NOMO-1 (cell line): ENCODE measurements around the gene THSD4.
A peak's percentile ranks its signal among the peaks of the same experiment; 100 is the strongest.

Experiments used
- DNase-seq, 2 experiments: peaks; one replicate each; lab custom pipeline; 2025; ENCODE audit not compliant: unreplicated experiment in 2 of 2; lab: John Stamatoyannopoulos, UW

Gene THSD4

DNA sequence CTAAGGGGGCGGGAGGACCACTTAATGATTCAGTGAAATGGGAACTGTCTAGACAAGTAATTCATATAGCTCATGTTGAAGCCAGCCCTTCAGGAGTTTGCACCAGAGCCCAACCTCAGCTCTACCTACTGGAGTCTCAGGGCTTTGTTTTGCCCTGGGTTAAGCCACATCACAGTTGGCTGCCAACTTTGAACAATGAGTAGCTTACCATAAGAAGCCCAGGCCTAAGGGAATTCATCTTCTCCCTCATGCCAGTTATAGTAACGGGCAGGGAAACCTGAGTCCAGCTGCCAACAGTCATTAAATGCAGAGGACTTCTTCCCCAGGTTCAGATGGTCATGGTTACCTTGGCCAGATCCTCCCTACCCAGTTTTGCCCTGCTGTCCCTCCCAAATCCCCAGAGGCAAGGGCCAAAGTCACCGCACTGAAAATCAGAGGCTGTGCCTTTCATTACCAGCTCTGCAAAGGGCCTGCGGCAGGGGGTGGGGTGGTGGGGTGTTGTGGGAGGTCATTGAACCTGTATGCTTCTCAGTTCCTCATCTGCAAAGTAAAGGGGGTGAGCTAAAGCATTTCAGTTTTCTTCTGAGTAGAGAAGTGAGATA lies 392.9 kb downstream of the THSD4 start:
- DNase-seq: no peak

DNA sequence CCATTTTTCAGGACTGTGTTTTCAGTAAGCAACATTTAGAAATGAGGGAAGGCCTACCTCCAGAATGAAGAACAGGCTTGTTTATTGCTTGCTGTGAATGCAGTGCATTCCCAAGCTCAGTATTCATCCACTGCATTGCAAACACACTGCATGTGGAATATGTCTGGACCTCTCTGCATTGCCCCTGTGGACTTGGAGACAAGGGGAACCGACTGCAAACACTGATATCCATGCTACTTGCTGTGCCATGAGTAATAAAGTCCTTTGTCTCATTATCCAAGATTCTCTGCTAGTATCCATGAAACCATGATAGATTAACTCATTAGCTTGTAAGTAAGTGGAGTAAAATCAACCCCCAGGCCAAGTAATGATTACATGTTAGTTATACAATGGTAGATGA lies 393.9 kb downstream of the THSD4 start:
- DNase-seq: no peak

DNA sequence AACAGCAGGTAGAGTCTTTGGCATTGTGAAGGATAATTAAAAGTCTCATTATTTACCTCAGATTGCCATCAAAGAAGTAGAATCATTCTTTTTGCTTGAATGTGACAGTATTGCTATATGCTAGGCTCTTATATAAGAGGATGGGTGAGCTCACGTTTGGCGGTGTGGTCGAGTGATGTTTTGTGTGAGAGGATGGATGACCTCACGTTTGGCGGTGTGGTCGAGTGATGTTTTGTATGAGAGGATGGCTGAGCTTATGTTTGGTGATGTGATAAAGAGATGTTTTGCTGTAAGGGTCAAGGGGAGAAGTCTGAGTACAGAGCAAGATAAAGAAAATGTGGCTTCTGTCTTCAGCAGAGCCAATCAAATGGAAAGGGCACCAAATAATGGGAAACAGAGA lies 395.5 kb downstream of the THSD4 start:
- DNase-seq: no peak

DNA sequence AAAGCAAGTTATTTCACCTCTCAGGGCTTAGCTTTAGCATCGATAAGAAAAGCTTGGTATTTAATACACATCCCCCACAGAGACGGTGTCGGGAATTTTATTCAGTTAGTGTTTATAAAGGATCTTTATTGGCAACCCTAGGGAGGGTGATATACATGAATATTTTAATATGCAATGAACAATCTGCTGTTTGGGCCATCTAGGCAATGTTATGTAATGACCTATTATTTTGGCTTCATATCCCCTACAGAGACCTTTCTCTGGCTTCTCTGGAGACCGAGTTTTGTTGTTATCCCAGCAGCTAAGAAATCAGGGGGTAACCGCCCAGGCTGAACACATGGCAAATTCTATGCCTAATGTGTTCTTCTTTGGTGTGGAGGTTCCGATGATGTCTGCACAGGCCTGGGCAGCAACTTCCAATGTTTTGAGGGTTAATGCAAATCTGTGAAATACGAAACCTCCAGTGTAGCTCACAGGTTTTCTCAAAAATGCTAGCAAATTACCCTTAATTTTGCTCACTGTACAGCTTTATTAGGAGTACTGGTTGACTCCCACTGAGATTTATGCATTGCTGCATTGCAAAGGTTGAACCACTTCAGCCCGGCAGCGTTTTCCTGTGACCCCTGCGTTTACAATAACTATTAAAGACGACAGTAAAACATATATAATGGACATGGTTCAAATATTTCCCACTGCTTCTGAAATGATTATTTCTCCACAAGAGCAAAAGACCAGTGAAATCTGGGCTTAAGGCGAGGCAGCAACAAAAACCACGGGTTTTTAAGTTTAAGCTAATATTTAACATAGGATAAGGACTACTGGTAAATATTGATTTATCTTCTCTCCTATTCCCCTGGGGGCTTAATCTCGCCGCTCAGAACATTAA lies 396.8 kb downstream of the THSD4 start:
- no peak for DNase-seq

DNA sequence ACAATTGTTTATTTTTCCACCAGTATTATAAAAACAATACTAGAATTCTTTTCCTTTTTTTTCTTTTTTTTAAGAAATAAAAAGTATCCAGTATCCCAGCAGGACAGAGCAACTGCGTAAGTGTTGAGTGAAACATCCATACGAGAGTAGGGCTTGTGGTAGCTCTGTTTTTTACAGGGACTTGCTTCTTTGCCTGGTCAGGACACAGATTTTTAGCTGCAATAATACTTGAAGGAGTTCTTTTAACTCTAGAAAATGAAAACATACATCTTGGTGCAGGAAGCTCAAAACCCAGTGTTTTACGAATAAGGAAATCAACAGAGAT lies 397.4 kb downstream of the THSD4 start:
- DNase-seq: no peak

DNA sequence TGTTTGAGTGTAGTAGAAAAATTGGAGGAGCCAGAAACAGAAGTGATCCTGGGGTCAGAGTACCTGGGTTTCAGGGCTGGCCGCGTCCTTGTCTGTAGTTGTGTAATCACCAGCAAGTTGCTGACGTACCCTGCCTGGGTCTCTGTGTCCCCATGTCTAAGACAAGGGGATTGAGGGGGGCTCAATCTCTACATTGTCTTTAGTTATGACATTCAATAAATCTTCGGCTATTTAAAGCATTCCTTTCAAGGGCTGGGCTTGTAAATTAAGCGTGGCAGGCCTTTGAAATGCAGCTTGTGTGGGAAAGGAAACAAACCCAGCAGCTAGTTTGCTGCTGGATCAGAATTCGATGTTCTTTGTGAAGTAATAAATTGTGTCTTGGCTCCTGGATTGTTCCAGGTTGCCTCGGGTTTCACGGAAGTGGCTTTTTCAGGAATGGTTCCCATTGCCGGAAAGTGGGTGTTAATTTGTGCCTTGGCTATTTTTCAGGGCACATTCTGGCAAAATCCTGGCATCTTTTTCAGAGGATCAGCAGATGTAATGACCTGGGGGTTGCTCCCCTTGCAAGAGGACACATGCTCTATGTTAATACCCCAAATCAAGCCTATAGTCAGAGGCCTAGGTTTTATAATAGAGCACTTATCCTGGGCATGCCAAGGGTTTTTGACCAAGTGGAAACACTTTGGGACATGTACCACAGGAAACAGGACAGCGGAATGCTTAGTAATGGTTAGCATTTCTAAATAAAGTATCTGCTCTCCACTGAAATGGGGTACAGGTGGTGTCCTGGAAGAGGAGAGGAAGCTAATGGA lies 400.3 kb downstream of the THSD4 start:
- DNase-seq: no peak

DNA sequence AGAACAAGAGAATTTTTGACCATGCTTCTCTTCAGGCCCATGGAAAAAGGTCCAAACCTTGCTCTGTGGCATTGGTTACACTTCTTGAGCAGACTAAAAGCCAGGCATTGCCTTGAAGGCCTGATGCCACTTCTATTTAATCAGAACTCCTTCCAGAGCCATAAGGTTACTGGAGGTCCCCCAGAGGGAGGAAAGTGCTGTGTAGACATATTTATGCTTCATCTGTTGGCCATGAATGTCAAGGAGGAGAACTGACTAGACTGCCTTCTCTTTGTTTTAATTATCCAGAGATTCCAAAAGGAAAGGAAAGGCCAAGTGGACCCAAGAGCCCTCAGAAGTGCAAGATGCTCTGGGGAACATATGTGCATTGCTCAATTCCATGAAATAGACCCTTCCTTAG lies 402.5 kb downstream of the THSD4 start:
- no peak for DNase-seq

DNA sequence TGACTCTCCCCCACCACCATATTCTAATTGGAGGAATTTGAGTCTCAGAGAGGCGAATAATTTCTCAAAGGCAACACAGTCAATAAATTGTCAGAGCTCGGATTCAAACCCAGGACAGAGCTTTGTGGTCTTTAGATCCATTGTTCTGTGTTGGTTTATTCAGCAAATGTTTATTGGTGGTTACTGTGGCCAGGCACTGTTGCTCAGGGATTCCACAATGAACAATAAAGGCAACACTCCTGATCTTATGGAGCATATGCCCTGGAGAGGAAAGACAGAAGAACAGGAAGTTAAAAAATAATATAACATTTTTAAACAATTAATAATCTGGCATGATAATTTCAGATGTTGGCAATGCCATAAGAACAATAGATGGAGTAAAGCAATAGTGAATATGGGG lies 403.4 kb downstream of the THSD4 start:
- DNase-seq: no peak

DNA sequence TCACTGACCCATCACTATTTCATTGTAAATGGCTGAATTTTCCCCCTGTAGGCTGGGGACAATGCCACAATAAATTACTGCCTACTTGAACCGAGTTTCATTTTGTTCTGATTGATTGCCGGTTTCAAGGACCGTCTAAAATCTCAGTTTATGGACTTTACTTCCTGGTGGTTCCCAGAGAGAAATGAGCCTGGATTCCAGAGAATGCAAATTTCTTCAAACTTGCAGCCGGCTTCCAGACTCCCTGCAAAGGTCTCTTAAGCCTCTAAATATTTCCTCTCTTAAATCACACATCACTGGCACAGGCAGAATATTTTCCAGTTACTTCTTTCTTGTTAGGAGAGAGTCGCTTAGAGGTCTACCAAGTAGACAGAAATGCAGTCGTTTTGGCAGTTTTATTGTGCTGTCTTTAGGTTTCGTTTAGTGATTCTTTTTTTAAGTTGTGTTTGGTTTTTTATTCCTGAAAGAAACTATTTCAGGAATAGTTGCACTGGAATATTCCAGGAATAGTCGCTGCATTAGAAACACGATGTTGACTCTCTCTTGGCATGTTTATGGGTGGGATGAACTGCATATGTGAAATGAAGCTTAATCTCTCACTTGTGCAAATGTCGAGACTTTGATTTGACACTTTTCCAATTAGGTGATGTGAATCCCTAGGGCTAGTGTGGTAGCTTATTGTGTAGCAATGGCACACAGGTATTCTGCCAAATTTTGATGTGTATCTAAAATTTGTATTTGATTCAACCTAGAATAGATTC lies 411.0 kb downstream of the THSD4 start:
- no peak for DNase-seq

DNA sequence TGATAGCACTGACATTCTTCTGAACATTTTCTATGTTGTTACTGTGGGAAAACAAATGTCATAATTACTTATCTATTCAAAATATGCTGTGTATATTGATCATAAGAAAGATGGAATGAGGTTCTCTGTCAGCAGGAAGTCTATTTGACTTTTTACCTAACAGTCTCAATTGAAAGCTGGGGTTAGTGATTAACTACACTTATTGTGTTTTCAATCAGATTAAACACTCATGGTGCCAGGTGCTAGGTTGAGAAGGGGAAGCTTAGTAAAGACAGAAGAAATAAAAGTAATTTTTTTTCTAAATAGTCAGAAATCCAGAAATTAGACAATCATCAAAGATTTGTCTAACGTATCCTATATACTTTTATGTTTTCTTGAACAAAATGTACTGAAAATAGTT lies 414.1 kb downstream of the THSD4 start:
- no peak for DNase-seq

DNA sequence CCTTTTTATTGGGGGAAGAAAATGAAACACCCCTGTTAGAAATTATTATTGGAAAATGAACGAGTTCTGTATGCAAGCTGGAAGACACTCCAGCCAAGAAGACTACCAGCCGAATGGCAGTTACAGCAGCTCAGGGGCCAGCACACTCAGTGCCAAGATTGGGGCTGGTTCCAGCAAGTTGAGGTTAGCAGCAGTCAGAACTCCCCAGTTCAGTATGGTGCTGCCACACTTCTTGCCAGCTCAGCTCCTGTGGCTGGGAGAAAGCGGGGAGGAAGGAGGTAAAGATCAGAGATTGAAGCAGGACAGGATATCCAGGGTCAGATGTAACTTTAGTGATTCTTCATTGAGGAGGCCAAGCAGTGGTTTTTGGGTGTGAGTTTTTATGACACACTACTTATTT lies 414.8 kb downstream of the THSD4 start:
- no peak for DNase-seq

DNA sequence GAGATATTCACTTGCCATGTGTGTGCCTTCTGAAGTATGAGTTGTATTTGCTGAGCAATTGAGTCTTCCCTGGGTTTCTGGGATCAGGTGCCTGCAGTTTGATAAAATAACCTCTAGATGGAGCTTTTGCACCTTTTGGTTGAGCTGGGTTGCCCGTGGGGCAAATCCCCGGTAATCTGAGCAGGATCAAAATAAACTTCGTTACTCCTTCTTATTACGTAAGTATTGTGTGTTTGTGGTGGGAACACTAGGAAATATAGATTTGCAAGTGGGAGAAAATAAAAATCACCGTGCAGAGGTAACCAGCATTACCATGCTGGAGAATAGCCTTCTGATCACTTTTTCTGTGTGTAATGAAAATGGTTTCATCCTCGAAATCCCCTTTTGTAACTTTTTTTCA lies 417.7 kb downstream of the THSD4 start:
- DNase-seq: peak; percentile 18 to 35

DNA sequence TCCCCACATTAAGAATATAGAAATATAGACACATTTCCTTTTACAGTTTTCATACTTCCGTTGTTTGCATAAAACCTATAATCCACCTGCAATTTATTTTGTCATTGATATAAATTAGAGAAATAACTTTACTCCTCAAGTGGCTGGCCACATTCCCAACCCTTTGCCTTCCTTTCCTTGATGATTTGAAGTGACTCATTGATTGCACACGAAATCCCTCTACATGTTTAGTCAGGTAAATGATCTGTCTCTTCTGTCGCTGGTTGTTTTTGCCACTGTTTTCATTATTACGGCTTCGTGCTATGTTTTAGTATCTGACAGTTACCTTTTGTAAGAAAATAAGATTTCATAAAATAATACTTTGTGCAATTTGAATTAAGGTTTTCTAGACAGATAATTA lies 422.9 kb downstream of the THSD4 start:
- DNase-seq: no peak

DNA sequence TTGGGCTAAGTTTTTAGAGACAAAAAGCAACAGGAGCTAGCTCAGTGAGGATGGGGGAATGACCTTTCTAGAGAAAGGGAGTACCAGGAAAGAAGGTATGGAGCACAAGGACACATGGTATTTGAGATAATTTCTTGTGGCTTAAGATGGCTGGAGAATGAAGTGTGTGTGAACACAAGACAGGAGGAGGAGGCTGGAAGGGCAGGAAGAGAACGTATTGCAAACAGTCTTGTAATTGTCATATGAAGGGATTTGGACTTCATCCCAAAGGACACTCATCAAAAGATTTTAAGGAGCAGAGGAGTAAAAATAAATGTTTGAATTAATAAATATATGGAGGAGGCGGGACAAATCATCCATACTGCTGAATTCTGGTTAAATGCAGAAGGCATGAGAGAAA lies 426.5 kb downstream of the THSD4 start:
- DNase-seq: no peak

DNA sequence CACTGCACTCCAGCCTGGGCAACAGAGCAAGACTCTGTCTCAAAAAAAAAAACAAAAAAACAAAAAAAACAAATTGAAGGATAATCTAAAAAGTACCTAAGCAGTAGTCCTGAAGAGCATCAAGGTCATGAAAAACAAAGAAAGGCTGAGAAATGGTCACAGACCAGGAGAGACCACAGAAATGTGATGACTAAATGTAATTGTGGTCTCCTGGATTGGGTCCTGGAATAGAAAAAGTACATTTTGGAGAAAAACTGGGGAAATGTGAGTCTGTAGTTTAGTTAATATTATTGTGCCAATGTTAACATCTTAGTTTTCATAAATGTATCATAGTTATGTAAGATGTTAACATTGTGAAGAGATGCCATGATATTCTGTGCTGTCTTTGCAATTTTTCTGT lies 427.6 kb downstream of the THSD4 start:
- no peak for DNase-seq

DNA sequence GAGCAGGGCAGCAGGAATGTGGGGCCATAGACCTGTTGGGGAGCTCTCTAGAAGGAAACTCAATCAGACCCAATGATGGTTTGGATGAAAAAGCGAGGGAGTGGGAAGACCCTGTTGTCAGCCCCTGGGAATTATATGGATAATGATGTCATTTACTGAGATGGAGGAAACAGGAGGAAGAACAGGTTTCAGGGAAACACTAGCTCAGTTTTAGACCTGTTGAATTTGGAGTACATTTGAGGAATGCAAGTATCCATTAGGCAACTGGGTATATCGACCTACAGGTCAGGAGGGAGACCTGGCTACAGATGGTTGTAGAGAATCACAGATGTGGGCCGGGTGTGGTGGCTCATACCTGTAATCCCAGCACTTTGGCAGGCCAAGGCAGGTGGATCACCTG lies 428.1 kb downstream of the THSD4 start:
- DNase-seq: no peak

DNA sequence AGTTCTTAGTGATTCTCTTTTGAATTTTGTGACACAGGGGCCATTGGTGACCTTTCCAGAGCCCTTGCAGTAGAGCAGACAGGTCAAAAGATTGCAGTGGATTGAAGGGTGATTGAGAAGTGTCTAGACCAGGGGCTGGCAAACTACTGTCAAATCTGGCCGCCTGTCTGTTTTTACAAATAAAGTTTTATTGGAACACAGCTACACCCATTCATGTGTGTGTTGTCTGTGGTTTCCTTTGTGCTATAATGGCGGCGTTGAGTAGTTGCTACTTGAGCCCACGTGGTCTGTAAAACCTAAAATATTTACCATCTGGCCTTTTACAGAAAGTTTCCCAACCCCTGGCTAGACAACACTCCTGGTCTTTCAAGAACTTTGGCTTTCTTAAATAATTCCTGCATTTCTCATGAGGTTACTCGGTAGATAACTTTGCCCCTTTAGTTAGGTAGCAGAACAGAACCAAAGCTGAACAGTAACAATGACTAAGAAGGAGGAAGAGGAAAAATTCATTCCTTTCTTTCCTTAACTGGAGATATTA lies 430.0 kb downstream of the THSD4 start:
- DNase-seq: no peak

DNA sequence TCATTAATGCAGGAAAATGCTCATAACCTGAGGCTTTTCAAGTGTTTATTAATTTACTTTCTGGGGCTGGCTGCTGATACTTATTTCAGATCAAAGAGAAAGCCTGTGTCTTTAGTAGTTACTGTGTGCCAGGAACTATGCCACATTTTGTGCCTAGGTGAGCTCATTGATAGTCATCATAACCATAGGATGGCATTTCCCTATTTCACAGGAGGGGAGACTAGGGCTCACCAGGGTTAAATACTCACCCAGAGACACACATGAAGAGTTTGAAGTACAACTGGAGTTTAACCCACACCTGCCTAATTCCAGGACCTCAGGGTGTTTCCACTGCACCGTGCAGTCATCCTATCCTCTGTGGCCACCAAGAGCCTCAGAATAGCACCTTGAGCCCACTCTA lies 430.7 kb downstream of the THSD4 start:
- DNase-seq: no peak

DNA sequence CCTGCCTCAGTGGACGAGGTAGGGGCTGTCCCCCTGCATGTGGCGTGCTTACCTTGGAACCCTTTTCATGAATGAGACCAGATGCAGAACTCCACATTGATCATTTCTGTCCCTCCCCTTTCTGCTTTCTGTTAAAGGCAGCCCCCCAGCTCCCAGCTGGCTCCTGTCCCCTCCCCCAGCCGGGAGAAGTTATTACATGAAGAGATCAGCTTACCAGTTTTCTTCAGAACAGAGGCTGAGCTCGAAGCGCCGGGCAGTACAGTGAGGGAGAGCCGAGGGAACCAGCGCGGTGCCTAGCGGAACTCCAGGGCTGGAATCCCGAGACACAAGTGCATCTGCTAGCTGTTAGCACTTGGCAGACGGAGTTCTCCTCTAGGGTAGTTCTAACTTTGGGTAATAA lies 431.7 kb downstream of the THSD4 start:
- DNase-seq: no peak

DNA sequence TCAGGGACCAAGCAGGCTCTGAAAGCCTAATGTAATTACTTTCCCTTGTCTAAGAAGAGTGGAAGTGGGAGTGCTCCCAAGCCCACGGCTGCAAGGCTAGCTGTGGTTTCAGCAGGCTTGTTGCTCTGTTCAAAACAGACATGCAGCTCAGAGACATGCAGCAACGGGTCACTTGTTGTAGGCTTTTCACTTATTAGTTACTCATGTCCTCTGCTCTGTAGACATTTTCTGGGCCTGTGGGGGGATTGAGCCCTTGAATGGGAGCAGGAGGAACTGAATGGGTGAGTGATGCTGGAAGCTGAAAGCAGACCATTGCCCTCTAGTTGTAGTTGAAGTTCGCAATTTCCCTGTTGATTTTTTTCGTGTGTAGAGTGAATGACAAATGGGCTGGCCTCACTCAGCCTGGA lies 433.1 kb downstream of the THSD4 start:
- no peak for DNase-seq

DNA sequence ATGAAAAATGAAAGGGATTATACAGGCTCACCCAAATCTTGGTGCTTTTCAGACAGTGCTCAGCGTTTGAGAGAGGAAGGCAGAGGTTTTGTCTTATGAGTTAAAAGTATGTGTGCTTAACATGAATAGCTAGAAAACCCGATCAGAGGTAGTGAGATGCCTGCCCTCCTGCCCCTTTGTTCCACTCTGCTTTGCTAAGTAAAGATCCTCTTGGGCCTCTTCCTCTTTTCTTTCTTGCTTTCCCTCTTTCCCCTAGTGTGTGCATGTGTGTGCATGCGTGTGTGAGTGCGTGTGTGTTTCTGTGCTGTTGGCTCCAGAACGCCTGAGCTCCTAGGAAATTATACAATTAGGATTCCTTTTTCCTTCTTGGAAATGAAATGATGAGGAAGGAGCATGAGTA lies 433.8 kb downstream of the THSD4 start:
- DNase-seq: peak; percentile 29 to 49
